Measurements from ENCODE around the gene LHX5.

DNA sequence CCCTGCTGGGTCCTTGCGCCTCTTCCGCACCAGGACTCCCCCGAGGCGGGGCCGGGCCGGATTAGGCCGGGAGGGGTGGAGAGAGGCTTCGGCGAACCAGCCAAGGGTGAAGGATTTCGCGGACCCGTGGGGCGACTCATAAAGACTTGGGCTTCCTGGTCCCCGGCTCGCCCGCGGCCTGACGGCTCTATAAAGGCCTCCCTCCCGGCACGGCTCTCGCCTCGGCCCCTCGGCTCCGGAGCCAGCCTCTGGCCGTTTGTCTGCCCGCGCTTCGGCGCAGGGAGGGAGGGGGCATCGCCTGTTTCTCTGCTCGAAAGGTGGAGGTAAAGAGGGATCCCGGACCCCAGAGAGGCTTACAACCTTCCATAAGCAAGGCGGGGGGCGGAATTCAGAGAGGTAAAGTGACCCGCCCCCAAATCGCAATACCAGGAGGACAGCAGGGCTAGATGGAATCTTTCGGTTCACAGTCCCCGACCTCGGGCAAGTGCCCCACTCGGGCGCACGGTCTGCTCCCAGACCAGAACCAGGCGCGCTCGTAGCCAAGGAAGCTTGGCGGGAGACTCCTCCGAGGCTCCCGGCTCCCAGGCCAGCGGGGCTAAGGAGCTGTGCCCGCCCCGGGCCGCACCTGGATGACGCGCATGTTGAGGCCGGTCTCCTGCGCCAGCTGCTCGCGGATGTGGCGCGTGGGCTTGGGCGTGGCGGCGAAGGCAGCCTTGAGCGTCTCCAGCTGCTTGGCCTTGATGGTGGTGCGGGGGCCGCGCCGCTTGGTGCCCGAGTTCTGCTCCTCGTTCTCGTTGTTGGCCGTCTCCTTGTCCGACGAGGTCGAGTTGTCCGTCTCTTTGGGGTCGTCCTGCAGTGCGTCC lies 3.9 kb downstream of the LHX5 start:
- peak; percentile 13 for TF ChIP-seq EZH2 (IDR thresholded peaks at IDR 0.05; ENCODE audit: borderline replicate concordance, low read length)
- TF ChIP-seq, protein P1, sequence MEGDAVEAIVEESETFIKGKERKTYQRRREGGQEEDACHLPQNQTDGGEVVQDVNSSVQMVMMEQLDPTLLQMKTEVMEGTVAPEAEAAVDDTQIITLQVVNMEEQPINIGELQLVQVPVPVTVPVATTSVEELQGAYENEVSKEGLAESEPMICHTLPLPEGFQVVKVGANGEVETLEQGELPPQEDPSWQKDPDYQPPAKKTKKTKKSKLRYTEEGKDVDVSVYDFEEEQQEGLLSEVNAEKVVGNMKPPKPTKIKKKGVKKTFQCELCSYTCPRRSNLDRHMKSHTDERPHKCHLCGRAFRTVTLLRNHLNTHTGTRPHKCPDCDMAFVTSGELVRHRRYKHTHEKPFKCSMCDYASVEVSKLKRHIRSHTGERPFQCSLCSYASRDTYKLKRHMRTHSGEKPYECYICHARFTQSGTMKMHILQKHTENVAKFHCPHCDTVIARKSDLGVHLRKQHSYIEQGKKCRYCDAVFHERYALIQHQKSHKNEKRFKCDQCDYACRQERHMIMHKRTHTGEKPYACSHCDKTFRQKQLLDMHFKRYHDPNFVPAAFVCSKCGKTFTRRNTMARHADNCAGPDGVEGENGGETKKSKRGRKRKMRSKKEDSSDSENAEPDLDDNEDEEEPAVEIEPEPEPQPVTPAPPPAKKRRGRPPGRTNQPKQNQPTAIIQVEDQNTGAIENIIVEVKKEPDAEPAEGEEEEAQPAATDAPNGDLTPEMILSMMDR (conservative IDR thresholded peaks at IDR 0.05 in 1 of 2, IDR thresholded peaks at IDR 0.05 in 1 of 2; ENCODE audit: extremely low read depth in 1 of 2, insufficient read depth in 1 of 2, low read depth in 1 of 2, low read length in 2 of 2), result no peak
